Activated T-cell treated with anti-CD3 and anti-CD28 coated beads, Interleukin-2, amount 50 U/mL, for 72 hours (primary cell): ENCODE measurements around the gene FBP1. TPM values are rescaled to one million over a fixed set of nuclear protein-coding genes. Genes with fewer than 3 reads are reported as not detected.

Experiments used
- ATAC-seq, 2 donors: fragments of 150-1000 bp; cut with Tn5 transposase; replicated peaks in 1 of 2; 2 replicates each; pipeline ENCODE4 v1.10.0; 2021; ENCODE audit warnings: moderate library complexity in 2 of 2, mild to moderate bottlenecking in 1 of 2
- DNase-seq, 2 donors: peaks; one replicate each; pipeline ENCODE4 v3.0.0; 2021 to 2022; ENCODE audit warnings: mixed read lengths in 1 of 2
- H3K27ac Mint-ChIP-seq: one replicate; pipeline ENCODE4 v1.8.0; 2022; ENCODE audit warnings: mild to moderate bottlenecking, moderate library complexity, mixed read lengths
- H3K27me3 Mint-ChIP-seq: one replicate; pipeline ENCODE4 v1.8.0; 2022; ENCODE audit warnings: low read depth, mixed read lengths
- H3K36me3 Mint-ChIP-seq, 2 donors: one replicate each; pipeline ENCODE4 v1.8.0; 2022; ENCODE audit warnings: mixed read lengths in 2 of 2, mild to moderate bottlenecking in 1 of 2; ENCODE audit not compliant: insufficient read depth in 2 of 2
- H3K4me1 Mint-ChIP-seq: one replicate; pipeline ENCODE4 v1.8.0; 2022; ENCODE audit warnings: low read depth, mixed read lengths
- H3K4me3 Mint-ChIP-seq, 2 donors: one replicate each; pipeline ENCODE4 v1.8.0; 2022; ENCODE audit warnings: mild to moderate bottlenecking in 2 of 2, mixed read lengths in 2 of 2, moderate library complexity in 2 of 2
- H3K9me3 Mint-ChIP-seq, 2 donors: one replicate each; pipeline ENCODE4 v1.8.0; 2022; ENCODE audit warnings: mixed read lengths in 2 of 2
- total RNA-seq, 2 donors: library from RNA; stranded (reverse); gene quantifications; one replicate each; pipeline ENCODE4 v1.2.3, GENCODE V29; 2022

FBP1 gene
- total RNA-seq, 2 donors from 2014 or later = 1.3 to 3.3 TPM

- H3K36me3 Mint-ChIP-seq = no peaks in the 10 kb centered on the region
- no peak for DNase-seq
- no peaks in the 10 kb centered on the region for H3K9me3 Mint-ChIP-seq
- H3K4me3 Mint-ChIP-seq = no peak overlapping the region
- peaks cover 7% of the 10 kb centered on the region for H3K4me1 Mint-ChIP-seq
- H3K27me3 Mint-ChIP-seq = peaks cover 8% of the 10 kb centered on the region
- ATAC-seq = no peak
- H3K27ac Mint-ChIP-seq = no peak overlapping the region
These were observed 14.7 kb downstream of the FBP1 start for GRCh38 chr9:94624629-94625028.

GRCh38 chr9:94623253-94623652 lies 16.1 kb downstream of the FBP1 start:
- Mint-ChIP-seq H3K4me1 (peaks cover 7% of the 10 kb centered on the region), H3K27ac (no peak overlapping the region), H3K36me3 (no peaks in the 10 kb centered on the region), H3K9me3 (no peaks in the 10 kb centered on the region), H3K4me3 (no peak overlapping the region), H3K27me3 (peaks cover 8% of the 10 kb centered on the region)
- peak; percentile 22 to 30 for DNase-seq
- ATAC-seq = peak in 1 of 2 donors; percentile 44

GRCh38 chr9:94622087-94622800 lies 17.1 kb downstream of the FBP1 start:
- no peak overlapping the region for H3K4me3 Mint-ChIP-seq
- no peak for ATAC-seq
- peaks cover 7% of the 10 kb centered on the region for H3K4me1 Mint-ChIP-seq
- no peaks in the 10 kb centered on the region for H3K36me3 Mint-ChIP-seq
- H3K27ac Mint-ChIP-seq = no peak overlapping the region
- DNase-seq = no peak
- peaks cover 8% of the 10 kb centered on the region for H3K27me3 Mint-ChIP-seq
- no peaks in the 10 kb centered on the region for H3K9me3 Mint-ChIP-seq

- Mint-ChIP-seq H3K27ac (no peak overlapping the region), H3K27me3 (peaks cover 14% of the 10 kb centered on the region), H3K36me3 (no peaks in the 10 kb centered on the region), H3K9me3 (no peaks in the 10 kb centered on the region), H3K4me3 (no peak overlapping the region), H3K4me1 (peaks cover 10% of the 10 kb centered on the region)
- DNase-seq (no peak), ATAC-seq (no peak)
These were observed 20.3 kb downstream of the FBP1 start for GRCh38 chr9:94619026-94619425.

- Mint-ChIP-seq H3K4me3 (no peak overlapping the region), H3K4me1 (peaks cover 21% of the 10 kb centered on the region), H3K36me3 (no peaks in the 10 kb centered on the region), H3K27me3 (peaks cover 32% of the 10 kb centered on the region), H3K9me3 (no peaks in the 10 kb centered on the region), H3K27ac (no peak overlapping the region)
- DNase-seq (no peak), ATAC-seq (no peak)
These were observed 26.3 kb downstream of the FBP1 start for GRCh38 chr9:94613003-94613402.

GRCh38 chr9:94612071-94612470 lies 27.2 kb downstream of the FBP1 start:
- Mint-ChIP-seq H3K9me3 (no peaks in the 10 kb centered on the region), H3K4me3 (no peak overlapping the region), H3K27me3 (peaks cover 37% of the 10 kb centered on the region), H3K36me3 (no peaks in the 10 kb centered on the region), H3K4me1 (peaks cover 21% of the 10 kb centered on the region), H3K27ac (no peak overlapping the region)
- DNase-seq = no peak
- ATAC-seq = peak in 1 of 2 donors; percentile 39

- H3K4me1 Mint-ChIP-seq = peaks cover 21% of the 10 kb centered on the region
- no peaks in the 10 kb centered on the region for H3K36me3 Mint-ChIP-seq
- H3K4me3 Mint-ChIP-seq = no peak overlapping the region
- H3K27me3 Mint-ChIP-seq = peaks cover 37% of the 10 kb centered on the region
- peak overlapping the region; percentile 25 for H3K27ac Mint-ChIP-seq
- peak; percentile 89 to 90 for ATAC-seq
- peak; percentile 45 to 64 for DNase-seq
- no peaks in the 10 kb centered on the region for H3K9me3 Mint-ChIP-seq
These were observed 27.7 kb downstream of the FBP1 start for GRCh38 chr9:94611638-94612068.

GRCh38 chr9:94610181-94610606 lies 29.1 kb downstream of the FBP1 start:
- Mint-ChIP-seq H3K4me1 (peaks cover 18% of the 10 kb centered on the region), H3K27ac (peak overlapping the region; percentile 69), H3K27me3 (peaks cover 37% of the 10 kb centered on the region), H3K4me3 (no peak overlapping the region), H3K36me3 (no peaks in the 10 kb centered on the region), H3K9me3 (no peaks in the 10 kb centered on the region)
- ATAC-seq (no peak), DNase-seq (no peak)

GRCh38 chr9:94607423-94607691 lies 32.0 kb downstream of the FBP1 start:
- H3K4me3 Mint-ChIP-seq = no peak overlapping the region
- H3K4me1 Mint-ChIP-seq = peaks cover 19% of the 10 kb centered on the region
- no peaks in the 10 kb centered on the region for H3K9me3 Mint-ChIP-seq
- no peak overlapping the region for H3K27ac Mint-ChIP-seq
- peaks cover 41% of the 10 kb centered on the region for H3K27me3 Mint-ChIP-seq
- no peaks in the 10 kb centered on the region for H3K36me3 Mint-ChIP-seq
- no peak for DNase-seq
- no peak for ATAC-seq

GRCh38 chr9:94606646-94607422 lies 32.5 kb downstream of the FBP1 start:
- peaks cover 14% of the 10 kb centered on the region for H3K4me1 Mint-ChIP-seq
- H3K36me3 Mint-ChIP-seq = no peaks in the 10 kb centered on the region
- ATAC-seq (no peak), DNase-seq (no peak)
- H3K27ac Mint-ChIP-seq = no peak overlapping the region
- H3K27me3 Mint-ChIP-seq = peaks cover 41% of the 10 kb centered on the region
- H3K4me3 Mint-ChIP-seq = no peak overlapping the region
- H3K9me3 Mint-ChIP-seq = no peaks in the 10 kb centered on the region

GRCh38 chr9:94603259-94604160 lies 35.8 kb downstream of the FBP1 start:
- Mint-ChIP-seq H3K4me3 (no peak overlapping the region), H3K27me3 (peaks cover 28% of the 10 kb centered on the region), H3K36me3 (no peaks in the 10 kb centered on the region), H3K9me3 (no peaks in the 10 kb centered on the region), H3K4me1 (peaks cover 8% of the 10 kb centered on the region), H3K27ac (no peak overlapping the region)
- ATAC-seq = peak; percentile 75 to 85
- peak; percentile 74 to 75 for DNase-seq

GRCh38 chr9:94602666-94603065 lies 36.7 kb downstream of the FBP1 start:
- H3K9me3 Mint-ChIP-seq = no peaks in the 10 kb centered on the region
- no peak for ATAC-seq
- H3K4me3 Mint-ChIP-seq = no peak overlapping the region
- no peaks in the 10 kb centered on the region for H3K36me3 Mint-ChIP-seq
- no peak for DNase-seq
- no peak overlapping the region for H3K27ac Mint-ChIP-seq
- peaks cover 28% of the 10 kb centered on the region for H3K27me3 Mint-ChIP-seq
- H3K4me1 Mint-ChIP-seq = peaks cover 8% of the 10 kb centered on the region

GRCh38 chr9:94600715-94601114 lies 38.6 kb downstream of the FBP1 start:
- no peaks in the 10 kb centered on the region for H3K9me3 Mint-ChIP-seq
- DNase-seq = no peak

More at GRCh38 chr9:94600715-94601114, 38.6 kb downstream of the FBP1 start:
- peaks cover 17% of the 10 kb centered on the region for H3K27me3 Mint-ChIP-seq
- H3K27ac Mint-ChIP-seq = no peak overlapping the region
- no peak for ATAC-seq
- no peaks in the 10 kb centered on the region for H3K36me3 Mint-ChIP-seq
- H3K4me1 Mint-ChIP-seq = peaks cover 8% of the 10 kb centered on the region
- no peak overlapping the region for H3K4me3 Mint-ChIP-seq
